ENCODE measurements around the gene KCNA4.

DNA sequence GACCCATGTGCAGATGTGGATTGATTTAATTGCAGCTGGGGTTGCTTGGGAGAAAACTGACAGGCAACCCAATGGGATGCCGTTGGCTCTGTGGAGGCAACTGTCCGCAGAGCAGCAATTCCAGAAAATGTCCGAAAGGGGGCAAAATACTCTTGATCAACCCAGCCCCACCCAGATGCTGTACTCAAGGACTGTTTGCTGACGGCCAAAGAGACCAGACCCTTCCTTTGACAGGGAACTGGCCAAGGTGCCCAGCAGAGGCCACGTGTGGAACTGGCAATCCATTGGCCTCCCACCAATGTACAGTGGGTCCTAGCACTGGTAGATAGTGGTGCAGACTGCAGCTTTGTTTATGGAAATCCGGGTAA, 29.7 kb upstream of the KCNA4 start:
- TF ChIP-seq POLR2AphosphoS5 (IDR thresholded peaks at IDR 0.05) = no peak
- TF ChIP-seq, protein P1, sequence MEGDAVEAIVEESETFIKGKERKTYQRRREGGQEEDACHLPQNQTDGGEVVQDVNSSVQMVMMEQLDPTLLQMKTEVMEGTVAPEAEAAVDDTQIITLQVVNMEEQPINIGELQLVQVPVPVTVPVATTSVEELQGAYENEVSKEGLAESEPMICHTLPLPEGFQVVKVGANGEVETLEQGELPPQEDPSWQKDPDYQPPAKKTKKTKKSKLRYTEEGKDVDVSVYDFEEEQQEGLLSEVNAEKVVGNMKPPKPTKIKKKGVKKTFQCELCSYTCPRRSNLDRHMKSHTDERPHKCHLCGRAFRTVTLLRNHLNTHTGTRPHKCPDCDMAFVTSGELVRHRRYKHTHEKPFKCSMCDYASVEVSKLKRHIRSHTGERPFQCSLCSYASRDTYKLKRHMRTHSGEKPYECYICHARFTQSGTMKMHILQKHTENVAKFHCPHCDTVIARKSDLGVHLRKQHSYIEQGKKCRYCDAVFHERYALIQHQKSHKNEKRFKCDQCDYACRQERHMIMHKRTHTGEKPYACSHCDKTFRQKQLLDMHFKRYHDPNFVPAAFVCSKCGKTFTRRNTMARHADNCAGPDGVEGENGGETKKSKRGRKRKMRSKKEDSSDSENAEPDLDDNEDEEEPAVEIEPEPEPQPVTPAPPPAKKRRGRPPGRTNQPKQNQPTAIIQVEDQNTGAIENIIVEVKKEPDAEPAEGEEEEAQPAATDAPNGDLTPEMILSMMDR (IDR thresholded peaks at IDR 0.05) = no peak

Measured in upper lobe of left lung (tissue), 4 donors.